ENCODE measurements around the gene PARVB.

Gene PARVB

DNA sequence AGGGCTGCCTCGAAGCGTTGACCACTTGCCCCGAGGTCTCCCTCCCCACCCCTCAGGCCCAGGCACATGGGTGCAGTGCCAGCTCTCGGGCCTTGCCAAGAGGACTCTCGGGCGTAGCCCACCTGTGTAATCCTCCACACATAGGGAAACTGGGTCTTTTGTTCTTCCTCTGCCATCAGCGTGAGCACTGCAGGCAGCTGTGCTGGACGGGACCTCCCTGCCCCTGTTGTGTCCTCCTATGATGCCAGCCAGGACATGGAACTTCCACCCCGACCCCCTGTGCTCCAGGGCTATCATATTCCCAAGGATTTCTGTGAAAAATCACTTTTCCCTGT lies 66.4 kb downstream of the PARVB start:
- no peaks in the 10 kb centered on the region for H3K27me3 ChIP-seq
- H3K4me1 ChIP-seq = peaks cover 22% of the 10 kb centered on the region
- H3K4me3 ChIP-seq = no peak overlapping the region
- H3K4me2 ChIP-seq = no peak overlapping the region
- no peaks in the 10 kb centered on the region for H3K9me3 ChIP-seq
- H3K9ac ChIP-seq = no peak overlapping the region
- TF ChIP-seq Cebpa-rat (IDR thresholded peaks at IDR 0.05) = no peak
- H3K36me3 ChIP-seq = no peaks in the 10 kb centered on the region
- H3K27ac ChIP-seq = no peak overlapping the region
- H4K20me1 ChIP-seq = peaks cover 4% of the 10 kb centered on the region; the same call in 1 of the 2 replicates

DNA sequence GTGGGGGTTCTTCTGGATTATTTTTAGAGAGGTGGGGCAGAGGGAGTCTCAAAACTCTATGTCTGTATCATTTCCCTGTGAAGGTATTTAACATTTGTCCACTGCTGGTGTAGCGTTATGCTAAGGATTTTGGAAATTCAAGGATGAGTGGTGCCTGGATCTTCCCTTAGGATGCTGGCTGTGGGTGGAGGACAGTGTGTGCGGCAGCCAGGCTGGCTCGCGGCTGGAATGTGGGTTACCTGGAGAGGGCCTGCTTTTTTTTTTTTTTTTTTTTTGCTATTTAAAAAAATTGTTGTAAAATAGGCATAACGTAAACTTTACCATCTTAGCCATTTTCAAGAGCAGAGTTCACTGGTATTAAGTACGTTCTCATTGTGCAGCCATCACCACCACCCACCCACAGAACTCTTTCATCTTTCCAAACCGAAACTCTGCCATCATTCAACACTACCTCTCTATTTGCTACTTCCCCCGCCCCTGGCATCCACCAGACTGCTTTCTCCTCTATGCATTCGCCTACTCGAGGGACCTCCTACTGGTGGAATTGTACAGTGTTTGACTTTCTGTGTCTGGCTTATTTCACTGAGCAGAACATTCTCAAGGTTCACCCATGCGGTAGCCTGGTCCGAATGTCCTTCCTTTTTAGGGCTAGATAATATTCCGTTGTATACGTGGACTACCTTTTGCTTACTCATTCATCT lies 67.1 kb downstream of the PARVB start:
- Histone ChIP-seq H4K20me1 (peaks cover 4% of the 10 kb centered on the region; the same call in 1 of the 2 replicates), H3K36me3 (no peaks in the 10 kb centered on the region), H3K27me3 (no peaks in the 10 kb centered on the region), H3K27ac (no peak overlapping the region), H3K9me3 (no peaks in the 10 kb centered on the region), H3K9ac (no peak overlapping the region), H3K4me1 (peaks cover 17% of the 10 kb centered on the region), H3K4me3 (no peak overlapping the region), H3K4me2 (no peak overlapping the region)
- TF ChIP-seq Cebpa-rat (IDR thresholded peaks at IDR 0.05) = no peak

GRCh38 chr22:44091751-44092150 lies 67.6 kb downstream of the PARVB start:
- no peak overlapping the region for H3K27ac ChIP-seq
- H4K20me1 ChIP-seq = peaks cover 4% of the 10 kb centered on the region; the same call in 1 of the 2 replicates
- no peaks in the 10 kb centered on the region for H3K9me3 ChIP-seq
- no peak for TF ChIP-seq Cebpa-rat (IDR thresholded peaks at IDR 0.05)
- no peak overlapping the region for H3K4me3 ChIP-seq
- H3K4me1 ChIP-seq = peaks cover 11% of the 10 kb centered on the region; the same call in 1 of the 2 replicates
- H3K4me2 ChIP-seq = no peak overlapping the region
- H3K27me3 ChIP-seq = no peaks in the 10 kb centered on the region
- no peaks in the 10 kb centered on the region for H3K36me3 ChIP-seq
- no peak overlapping the region for H3K9ac ChIP-seq

DNA sequence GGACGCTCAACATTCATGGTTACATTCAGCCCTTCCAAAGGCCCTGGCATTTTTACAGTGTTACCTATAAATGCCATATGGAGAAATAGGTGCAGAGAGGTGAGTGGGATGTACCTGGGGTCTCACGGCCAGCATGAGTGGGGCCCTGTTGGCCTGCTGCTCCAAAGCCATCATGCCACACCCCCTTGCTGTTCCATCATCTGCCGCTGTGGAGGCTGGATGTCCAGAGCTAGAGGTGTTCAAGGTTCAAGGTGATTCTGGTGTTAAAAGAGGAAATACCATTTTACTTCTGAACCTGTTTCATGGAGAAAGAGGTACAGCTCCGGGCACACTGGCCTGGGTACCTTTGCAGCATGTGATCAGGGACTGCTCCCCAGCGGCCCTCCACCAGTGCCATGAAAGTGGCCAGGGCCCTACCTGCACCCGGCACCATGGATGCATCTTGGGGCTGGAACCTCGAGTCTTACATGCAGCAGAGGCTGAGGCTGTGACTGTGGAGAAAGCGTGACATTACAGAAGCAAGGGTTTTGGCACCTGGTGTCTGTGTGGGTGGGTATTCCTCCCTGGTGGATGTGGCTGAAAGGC lies 68.6 kb downstream of the PARVB start:
- Histone ChIP-seq H3K4me1 (peaks cover 9% of the 10 kb centered on the region; the same call in 1 of the 2 replicates), H3K27ac (no peak overlapping the region), H3K27me3 (no peaks in the 10 kb centered on the region), H3K9me3 (no peaks in the 10 kb centered on the region), H4K20me1 (peaks cover 4% of the 10 kb centered on the region; the same call in 1 of the 2 replicates), H3K9ac (no peak overlapping the region), H3K4me2 (no peak overlapping the region), H3K36me3 (no peaks in the 10 kb centered on the region), H3K4me3 (no peak overlapping the region)
- no peak for TF ChIP-seq Cebpa-rat (IDR thresholded peaks at IDR 0.05)

- H3K36me3 ChIP-seq = no peaks in the 10 kb centered on the region
- H3K9ac ChIP-seq = no peak overlapping the region
- no peak overlapping the region for H3K27ac ChIP-seq
- no peak overlapping the region for H3K4me3 ChIP-seq
- no peak for TF ChIP-seq Cebpa-rat (IDR thresholded peaks at IDR 0.05)
- H3K9me3 ChIP-seq = no peaks in the 10 kb centered on the region
- H4K20me1 ChIP-seq = peaks cover 4% of the 10 kb centered on the region; the same call in 1 of the 2 replicates
- H3K4me1 ChIP-seq = peaks cover 9% of the 10 kb centered on the region; the same call in 1 of the 2 replicates
- no peak overlapping the region for H3K4me2 ChIP-seq
- no peaks in the 10 kb centered on the region for H3K27me3 ChIP-seq
These were observed 69.7 kb downstream of the PARVB start for GRCh38 chr22:44093791-44094190.

- H3K4me3 ChIP-seq = no peak overlapping the region
- H3K9me3 ChIP-seq = no peaks in the 10 kb centered on the region
- H3K4me1 ChIP-seq = peaks cover 9% of the 10 kb centered on the region; the same call in 1 of the 2 replicates
- TF ChIP-seq Cebpa-rat (IDR thresholded peaks at IDR 0.05) = no peak
- peaks cover 4% of the 10 kb centered on the region; the same call in 1 of the 2 replicates for H4K20me1 ChIP-seq
- H3K27ac ChIP-seq = no peak overlapping the region
- H3K27me3 ChIP-seq = no peaks in the 10 kb centered on the region
- no peak overlapping the region for H3K9ac ChIP-seq
- no peaks in the 10 kb centered on the region for H3K36me3 ChIP-seq
- H3K4me2 ChIP-seq = no peak overlapping the region
These were observed 70.7 kb downstream of the PARVB start for GRCh38 chr22:44094751-44095302.

DNA sequence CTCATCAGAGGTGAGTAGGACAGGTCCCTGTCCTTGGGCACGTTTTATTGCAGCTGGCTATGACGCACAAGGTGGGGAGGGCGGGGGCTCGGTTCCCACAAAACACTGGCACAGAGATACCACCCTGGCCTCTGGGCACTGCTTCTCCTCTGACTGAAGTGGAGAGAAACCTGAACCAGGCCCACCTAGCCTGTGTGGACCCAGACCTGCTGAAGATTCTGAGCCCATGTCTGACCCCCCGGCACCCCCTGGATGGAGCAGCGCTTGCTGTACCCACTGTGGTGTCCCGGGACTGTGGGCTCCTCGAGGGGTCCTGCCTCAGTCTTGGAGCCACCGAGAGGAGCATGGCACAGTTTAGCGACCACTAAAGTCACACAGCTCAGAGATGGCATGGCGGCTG lies 72.6 kb downstream of the PARVB start:
- no peak overlapping the region for H3K9ac ChIP-seq
- no peaks in the 10 kb centered on the region; the same call in 1 of the 2 replicates for H3K4me1 ChIP-seq
- TF ChIP-seq Cebpa-rat (IDR thresholded peaks at IDR 0.05) = no peak
- no peaks in the 10 kb centered on the region for H3K36me3 ChIP-seq
- H4K20me1 ChIP-seq = no peaks in the 10 kb centered on the region
- no peaks in the 10 kb centered on the region for H3K9me3 ChIP-seq
- no peaks in the 10 kb centered on the region for H3K27me3 ChIP-seq
- H3K4me3 ChIP-seq = no peak overlapping the region
- H3K27ac ChIP-seq = no peak overlapping the region
- no peak overlapping the region for H3K4me2 ChIP-seq

GRCh38 chr22:44097263-44098020 lies 73.3 kb downstream of the PARVB start:
- no peaks in the 10 kb centered on the region for H3K27me3 ChIP-seq
- H3K27ac ChIP-seq = no peak overlapping the region
- no peak for TF ChIP-seq Cebpa-rat (IDR thresholded peaks at IDR 0.05)
- H3K9me3 ChIP-seq = peaks cover 3% of the 10 kb centered on the region; the same call in 1 of the 2 replicates
- H3K4me2 ChIP-seq = no peak overlapping the region
- H3K4me3 ChIP-seq = no peak overlapping the region
- no peaks in the 10 kb centered on the region for H3K4me1 ChIP-seq
- no peak overlapping the region for H3K9ac ChIP-seq
- H4K20me1 ChIP-seq = no peaks in the 10 kb centered on the region
- no peaks in the 10 kb centered on the region for H3K36me3 ChIP-seq

GRCh38 chr22:44098021-44098739 lies 74.1 kb downstream of the PARVB start:
- Histone ChIP-seq H3K27ac (no peak overlapping the region), H3K27me3 (no peaks in the 10 kb centered on the region), H3K4me2 (no peak overlapping the region), H3K9me3 (peaks cover 4% of the 10 kb centered on the region; the same call in 1 of the 2 replicates), H4K20me1 (no peaks in the 10 kb centered on the region), H3K4me1 (no peaks in the 10 kb centered on the region; the same call in 1 of the 2 replicates), H3K9ac (no peak overlapping the region), H3K4me3 (no peak overlapping the region), H3K36me3 (no peaks in the 10 kb centered on the region)
- TF ChIP-seq Cebpa-rat (IDR thresholded peaks at IDR 0.05) = no peak

Data from BLaER1 (cell line).